Measurements from ENCODE around the gene TSPAN1.

GRCh38 chr1:46186076-46186475, 11.2 kb downstream of the TSPAN1 start:
- no peak for TF ChIP-seq CTCF (IDR thresholded peaks at IDR 0.05)
- TF ChIP-seq POLR2A (IDR thresholded peaks at IDR 0.05): no peak

All from uterus (tissue), 2 donors.